ENCODE measurements around the gene HLTF.

Gene HLTF

GRCh38 chr3:149122721-149123578 lies 36.6 kb upstream of the HLTF start:
- TF ChIP-seq, protein P1, sequence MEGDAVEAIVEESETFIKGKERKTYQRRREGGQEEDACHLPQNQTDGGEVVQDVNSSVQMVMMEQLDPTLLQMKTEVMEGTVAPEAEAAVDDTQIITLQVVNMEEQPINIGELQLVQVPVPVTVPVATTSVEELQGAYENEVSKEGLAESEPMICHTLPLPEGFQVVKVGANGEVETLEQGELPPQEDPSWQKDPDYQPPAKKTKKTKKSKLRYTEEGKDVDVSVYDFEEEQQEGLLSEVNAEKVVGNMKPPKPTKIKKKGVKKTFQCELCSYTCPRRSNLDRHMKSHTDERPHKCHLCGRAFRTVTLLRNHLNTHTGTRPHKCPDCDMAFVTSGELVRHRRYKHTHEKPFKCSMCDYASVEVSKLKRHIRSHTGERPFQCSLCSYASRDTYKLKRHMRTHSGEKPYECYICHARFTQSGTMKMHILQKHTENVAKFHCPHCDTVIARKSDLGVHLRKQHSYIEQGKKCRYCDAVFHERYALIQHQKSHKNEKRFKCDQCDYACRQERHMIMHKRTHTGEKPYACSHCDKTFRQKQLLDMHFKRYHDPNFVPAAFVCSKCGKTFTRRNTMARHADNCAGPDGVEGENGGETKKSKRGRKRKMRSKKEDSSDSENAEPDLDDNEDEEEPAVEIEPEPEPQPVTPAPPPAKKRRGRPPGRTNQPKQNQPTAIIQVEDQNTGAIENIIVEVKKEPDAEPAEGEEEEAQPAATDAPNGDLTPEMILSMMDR (IDR thresholded peaks at IDR 0.05; ENCODE audit: low read length, missing control alignments) = no peak
- DNase-seq (ENCODE audit: low read depth) = peak; percentile 10

DNA sequence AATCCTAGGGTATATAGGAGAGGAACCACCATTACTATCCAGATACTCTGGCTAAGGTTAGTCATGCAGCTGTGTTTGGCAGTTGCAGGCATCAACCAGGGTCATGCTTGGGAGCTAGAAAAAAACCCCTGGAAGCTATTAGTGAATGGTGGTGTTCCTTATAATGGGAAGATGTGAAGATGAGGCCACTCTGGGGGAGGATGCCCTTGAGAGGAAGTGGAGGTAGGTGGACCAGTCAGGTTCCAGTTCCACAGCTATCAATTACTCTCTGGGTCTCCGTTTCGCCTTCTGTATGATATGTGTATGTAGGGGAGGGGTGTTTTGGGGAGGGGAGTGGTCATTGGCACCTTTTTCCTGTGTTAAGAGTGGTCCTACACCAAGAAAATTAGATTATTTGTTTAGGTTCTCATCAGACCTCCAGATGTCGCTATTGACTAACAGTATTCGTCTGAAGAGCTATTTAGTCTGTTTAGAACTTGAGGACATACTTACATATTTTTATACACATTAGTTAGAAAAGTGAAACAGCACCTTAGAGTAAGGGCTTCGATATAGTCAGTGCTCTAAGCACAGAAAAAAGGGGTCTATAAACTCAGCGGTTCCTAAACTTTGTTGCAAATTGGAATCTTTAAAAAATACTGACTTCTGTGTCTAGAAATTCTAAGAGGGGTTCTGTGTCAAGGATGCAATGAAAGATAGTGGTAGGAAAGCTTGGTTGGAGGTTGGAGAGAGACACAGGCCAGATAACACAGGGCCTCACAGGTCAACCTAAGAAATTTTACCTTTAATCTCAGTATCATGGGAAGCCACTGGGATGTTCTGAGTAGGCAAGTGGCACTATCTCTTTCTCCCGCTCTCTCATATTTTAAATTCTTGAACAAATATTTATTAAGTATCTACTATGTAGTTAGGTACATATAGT lies 34.0 kb upstream of the HLTF start:
- DNase-seq (ENCODE audit: low read depth) = peak; percentile 87

More at GRCh38 chr3:149122721-149123578, 36.6 kb upstream of the HLTF start:
- H3K4me3 ChIP-seq (replicated peaks; ENCODE audit: low read depth, low read length) = no peak overlapping the region

GRCh38 chr3:149119466-149119865 lies 33.1 kb upstream of the HLTF start:
- TF ChIP-seq, protein P1 (IDR thresholded peaks at IDR 0.05; ENCODE audit: low read length, missing control alignments) = no peak
- no peak overlapping the region for H3K4me3 ChIP-seq (replicated peaks; ENCODE audit: low read depth, low read length)
- DNase-seq (ENCODE audit: low read depth) = no peak

More for the DNA sequence above, 34.0 kb upstream of the HLTF start:
- TF ChIP-seq, protein P1 (IDR thresholded peaks at IDR 0.05; ENCODE audit: low read length, missing control alignments) = peak; percentile 56
- H3K4me3 ChIP-seq (replicated peaks; ENCODE audit: low read depth, low read length) = no peak overlapping the region

DNA sequence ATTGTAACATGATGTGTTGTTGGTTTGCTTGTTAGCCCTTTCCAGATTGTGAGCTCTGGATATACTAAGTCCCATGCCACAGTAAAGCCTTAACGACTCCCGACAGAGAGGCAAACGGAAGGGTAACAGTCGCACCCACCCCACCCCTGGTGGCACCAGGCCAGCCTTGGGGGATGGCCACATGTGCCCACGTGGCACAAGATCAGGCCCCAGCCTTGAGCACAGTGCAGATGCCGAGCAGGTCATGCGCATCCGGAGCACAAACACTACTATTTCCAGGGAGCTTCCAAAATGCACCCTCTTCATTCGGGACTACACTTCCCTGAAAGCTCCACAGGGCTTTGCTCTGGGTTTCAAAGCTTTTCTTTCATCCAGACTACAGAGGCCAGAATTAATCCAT lies 32.4 kb upstream of the HLTF start:
- H3K4me3 ChIP-seq (replicated peaks; ENCODE audit: low read depth, low read length) = no peak overlapping the region
- TF ChIP-seq, protein P1 (IDR thresholded peaks at IDR 0.05; ENCODE audit: low read length, missing control alignments) = no peak
- DNase-seq (ENCODE audit: low read depth) = no peak

- TF ChIP-seq, protein P1 (IDR thresholded peaks at IDR 0.05; ENCODE audit: low read length, missing control alignments) = no peak
- DNase-seq (ENCODE audit: low read depth) = no peak
- no peak overlapping the region for H3K4me3 ChIP-seq (replicated peaks; ENCODE audit: low read depth, low read length)
Measured at GRCh38 chr3:149115114-149115513, 28.8 kb upstream of the HLTF start.

DNA sequence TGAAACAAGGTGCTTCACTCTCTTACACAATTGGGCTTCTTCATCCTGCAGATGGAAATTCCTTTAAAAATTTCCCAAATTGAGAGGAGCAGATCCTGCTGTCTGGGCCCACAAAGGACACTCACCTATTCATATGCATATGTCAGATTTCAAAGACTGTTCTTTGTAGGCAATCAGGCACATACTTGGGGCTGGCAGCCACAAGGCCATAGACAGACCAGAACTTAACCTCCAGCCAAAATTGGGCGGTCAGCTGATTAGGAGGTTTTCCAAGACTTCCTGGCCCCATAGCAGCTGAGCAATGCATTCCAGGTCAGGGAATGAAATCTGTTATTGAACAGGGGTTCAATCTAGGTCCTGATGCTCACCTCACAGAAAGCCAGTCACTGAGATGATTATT lies 28.1 kb upstream of the HLTF start:
- TF ChIP-seq, protein P1 (IDR thresholded peaks at IDR 0.05; ENCODE audit: low read length, missing control alignments) = no peak
- H3K4me3 ChIP-seq (replicated peaks; ENCODE audit: low read depth, low read length) = no peak overlapping the region
- DNase-seq (ENCODE audit: low read depth) = no peak

Measured in fibroblast of pulmonary artery (primary cell).